Endothelial cell of umbilical vein (primary cell): ENCODE measurements around the gene YIPF2.
"Not testable (repeated sequence)": the region's sequence is repeated elsewhere in the genome, so short reads cannot be mapped to it uniquely, and the experiment has no call there.

Source experiments
- CTCF ChIP-seq, 2 donors: IDR thresholded peaks; 1 replicate in 1 of 2; 2 replicates in 1 of 2; pipeline ENCODE4 v1.5.1; 2011; ENCODE audit warnings: low read length in 2 of 2, mild to moderate bottlenecking in 2 of 2, moderate library complexity in 2 of 2, control low read depth in 1 of 2, inconsistent platforms in 1 of 2, low read depth in 1 of 2; ENCODE audit not compliant: insufficient read depth in 1 of 2; ENCODE audit errors: extremely low read depth in 1 of 2
- EZH2 ChIP-seq: IDR thresholded peaks from 2 replicates; pipeline ENCODE4 v1.6.1; 2012; ENCODE audit warnings: borderline replicate concordance, low read depth, mild to moderate bottlenecking, moderate library complexity, low read length, inconsistent platforms; ENCODE audit not compliant: severe bottlenecking
- GATA2 ChIP-seq: IDR thresholded peaks from 2 replicates; pipeline ENCODE4 v1.7.0; 2011; ENCODE audit warnings: low read depth, mild to moderate bottlenecking, moderate library complexity, mixed read lengths, low read length; ENCODE audit not compliant: insufficient read length, insufficient read depth
- JUN ChIP-seq: IDR thresholded peaks from 2 replicates; pipeline ENCODE4 v1.6.1; 2011; ENCODE audit warnings: borderline replicate concordance, low read depth; ENCODE audit not compliant: insufficient read length, insufficient read depth
- MAX ChIP-seq: IDR thresholded peaks from 2 replicates; pipeline ENCODE4 v1.6.1; 2011; ENCODE audit not compliant: insufficient read depth, insufficient read length
- POLR2A ChIP-seq: IDR thresholded peaks from 2 replicates; pipeline ENCODE4 v1.6.1; 2012; ENCODE audit warnings: low read depth, mild to moderate bottlenecking, control low read depth, low read length

DNA sequence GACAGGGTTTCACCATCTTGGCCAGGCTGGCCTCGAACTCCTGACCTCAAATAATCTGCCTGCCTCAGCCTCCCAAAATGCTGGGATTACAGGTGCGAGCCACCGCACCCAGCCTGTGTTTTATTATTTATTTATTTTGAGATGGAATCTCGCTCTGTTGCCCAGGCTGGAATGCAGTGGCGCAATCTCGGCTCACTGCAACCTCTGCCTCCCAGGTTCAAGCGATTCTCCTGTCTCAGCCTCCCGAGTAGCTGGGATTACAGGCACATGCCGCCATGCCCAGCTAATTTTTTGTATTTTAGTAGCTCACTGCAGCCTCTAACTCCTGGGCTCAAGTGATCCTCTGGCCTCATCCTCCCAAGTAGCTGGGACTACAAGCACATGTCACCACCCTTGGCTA lies 50.8 kb downstream of the YIPF2 start:
- TF ChIP-seq CTCF (IDR thresholded peaks at IDR 0.05; ENCODE audit: extremely low read depth in 1 of 2, insufficient read depth in 1 of 2, low read depth in 1 of 2, low read length in 2 of 2); EZH2; JUN; GATA2; MAX; POLR2A: not testable (repeated sequence)
